K562 (cell line): ENCODE data around the gene PRR7. TPM values are rescaled to one million over a fixed set of nuclear protein-coding genes. Genes with fewer than 3 reads are reported as not detected.

Experiments
- ATF6 ChIP-seq: sonication (generic); formaldehyde crosslinking; IDR thresholded peaks from 2 replicates; pipeline ENCODE4 v1.4.0; 2020; ENCODE audit warnings: mild to moderate bottlenecking, missing genetic modification reagents
- HEY1 ChIP-seq: fragments of 250-450 bp; sonication (Bioruptor Pico); IDR thresholded peaks from 2 replicates; pipeline ENCODE4 v1.5.0; 2020; ENCODE audit warnings: mild to moderate bottlenecking, moderate library complexity, borderline replicate concordance
- HMGN3 ChIP-seq: IDR thresholded peaks from 2 replicates; pipeline ENCODE4 v1.6.1; 2011; ENCODE audit warnings: borderline replicate concordance, low read depth, mild to moderate bottlenecking, mixed read lengths, low read length; ENCODE audit not compliant: insufficient read length; ENCODE audit errors: extremely low read depth
- HNRNPUL1 ChIP-seq: fragments of 200-400 bp; formaldehyde crosslinking; IDR thresholded peaks from 2 replicates; pipeline ENCODE4 v1.6.1; 2017; ENCODE audit warnings: low read length
- MAFG ChIP-seq: fragments of 450-650 bp; conservative IDR thresholded peaks from 2 replicates; pipeline ENCODE4 v1.6.1; 2016; ENCODE audit warnings: missing genetic modification characterization, missing compliant biosample characterization
- NR0B1 ChIP-seq: fragments of 450-650 bp; IDR thresholded peaks from one replicate; pipeline ENCODE4 v1.6.1; 2018; ENCODE audit warnings: mild to moderate bottlenecking, moderate library complexity; ENCODE audit not compliant: partially characterized antibody
- POLR3A ChIP-seq: IDR thresholded peaks from 2 replicates; pipeline ENCODE4 v1.6.1; 2011; ENCODE audit warnings: borderline replicate concordance, mild to moderate bottlenecking, moderate library complexity; ENCODE audit not compliant: insufficient read length, insufficient read depth; ENCODE audit errors: extremely low read depth
- PTTG1 ChIP-seq: fragments of 450-650 bp; IDR thresholded peaks from 2 replicates; pipeline ENCODE4 v1.6.1; 2016; ENCODE audit warnings: low read depth, mild to moderate bottlenecking, missing genetic modification characterization, missing compliant biosample characterization
- RAD51 ChIP-seq: fragments of 450-650 bp; IDR thresholded peaks from 2 replicates; pipeline ENCODE4 v1.7.1; 2016; ENCODE audit warnings: low read depth, mild to moderate bottlenecking, borderline replicate concordance
- RFX7 ChIP-seq: fragments of 250-450 bp; sonication (Bioruptor Pico); IDR thresholded peaks from 2 replicates; pipeline ENCODE4 v1.5.1; 2021; ENCODE audit warnings: mild to moderate bottlenecking
- ZHX1 ChIP-seq: fragments of 150-350 bp; conservative IDR thresholded peaks from 2 replicates; pipeline ENCODE4 v1.6.1; 2014; ENCODE audit warnings: low read length
- ZNF41 ChIP-seq: fragments of 250-450 bp; sonication (Bioruptor Pico); conservative IDR thresholded peaks from 2 replicates; pipeline ENCODE4 v1.4.0; 2020; ENCODE audit warnings: mild to moderate bottlenecking
- ZNF511 ChIP-seq: sonication (generic); formaldehyde crosslinking; IDR thresholded peaks from 2 replicates; pipeline ENCODE4 v1.8.0; 2022; ENCODE audit warnings: mild to moderate bottlenecking, missing genetic modification reagents
- ZNF668 ChIP-seq: fragments of 250-450 bp; sonication (Bioruptor Pico); IDR thresholded peaks from 2 replicates; pipeline ENCODE4 v1.8.0; 2022; ENCODE audit warnings: mild to moderate bottlenecking, inconsistent platforms
- ZNF785 ChIP-seq: fragments of 250-450 bp; sonication (Bioruptor Pico); IDR thresholded peaks from 2 replicates; pipeline ENCODE4 v1.4.0; 2020; ENCODE audit warnings: mild to moderate bottlenecking
- polyA plus RNA-seq, 8 experiments: library from polyadenylated mRNA; depleted of rRNA in 4 of 8; stranded (reverse) in 5 of 8; unstranded in 3 of 8; fragments of >200 nt; fragmentation: Nextera tagmentation in 2 of 8; fragmentation: Illumina TruSeq in 1 of 8; extraction: Ambion mirVana in 2 of 8; extraction: Trizol in 1 of 8; gene quantifications; 2 replicates each; pipeline versions ENCODE4 v1.2.1 to v1.2.3, GENCODE V29; 2011 to 2014; ENCODE audit warnings: inconsistent platforms in 1 of 8, missing spikeins in 1 of 8
- total RNA-seq, 7 experiments: library from RNA; depleted of rRNA in 6 of 7; stranded (reverse); fragments of >200 nt in 6 of 7; fragmentation: Illumina TruSeq in 2 of 7; extraction: Trizol in 2 of 7; gene quantifications; 2 replicates each; pipeline versions ENCODE4 v1.2.1 to v1.2.3, GENCODE V29; 2011 to 2021; ENCODE audit warnings: low replicate concordance in 1 of 7
- TF ChIP-seq, protein P1 (sequence below): fragments of 450-650 bp; conservative IDR thresholded peaks from 2 replicates; pipeline ENCODE4 v1.6.1; 2016; ENCODE audit warnings: missing genetic modification characterization, low read depth, mild to moderate bottlenecking, missing compliant biosample characterization, moderate library complexity

PRR7 gene
- total and polyA plus RNA-seq, 9 of the 15 experiments (the other 6 are each of a cell fraction or from before 2014, with no cell fraction given), result 0.80 to 11.3 (median 10.4) TPM; not detected in 4

DNA sequence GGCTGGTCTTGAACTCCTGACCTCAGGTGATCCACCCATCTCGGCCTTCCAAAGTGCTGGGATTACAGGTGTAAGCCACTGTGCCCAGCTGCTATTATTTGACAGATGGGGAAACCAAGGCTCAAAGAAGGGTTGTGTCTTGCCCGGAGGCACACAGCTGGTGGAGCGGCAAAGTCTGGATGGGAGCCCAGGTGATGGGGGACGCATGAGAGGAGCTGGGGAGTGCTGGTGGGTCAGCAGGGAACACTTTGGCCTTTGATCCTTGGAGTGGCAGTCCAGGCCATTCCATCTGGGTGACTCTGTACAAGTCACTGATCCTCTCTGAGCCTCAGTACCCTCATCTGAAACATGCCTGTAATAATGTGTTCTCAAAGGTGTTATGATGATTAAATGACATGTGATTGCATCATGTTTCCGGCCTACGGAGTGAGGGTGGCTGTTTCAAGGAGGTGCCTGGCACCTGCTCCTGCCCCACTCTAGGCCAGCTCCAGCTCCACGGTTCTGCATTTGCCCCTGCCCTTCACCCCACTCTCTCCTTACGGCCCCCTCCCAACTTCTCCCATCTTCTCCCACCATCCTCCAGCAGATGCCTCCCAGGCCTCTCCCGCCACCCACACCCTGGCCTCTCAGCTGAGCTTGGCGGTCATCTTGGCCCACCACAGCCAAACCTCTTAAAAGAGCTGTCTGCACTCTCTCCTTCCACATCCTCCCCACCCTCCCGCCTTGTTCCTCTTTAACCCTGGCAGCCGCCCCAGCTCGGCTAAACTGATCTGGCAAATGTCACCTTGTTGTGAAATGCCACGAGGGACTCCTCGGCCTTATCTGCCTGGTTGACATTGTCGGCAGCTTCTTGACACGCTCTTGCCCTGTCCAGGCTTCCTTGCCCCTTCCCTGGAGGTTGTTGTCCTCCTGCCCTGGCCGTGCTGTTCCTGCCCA is 32.4 kb downstream of the PRR7 start (continued):
- TF ChIP-seq HMGN3 (no peak), HEY1 (no peak), RFX7 (CRISPR knock-in tag) (no peak), RAD51 (no peak), NR0B1 (no peak), PTTG1 (no peak), ZNF785 (CRISPR knock-in tag) (no peak), ZNF41 (CRISPR knock-in tag) (no peak), ATF6 (CRISPR knock-in tag) (no peak), ZHX1 (no peak), MAFG (no peak), ZNF668 (no peak), POLR3A (no peak), ZNF511 (no peak; the same call in 1 of the 2 replicates), HNRNPUL1 (no peak)
- TF ChIP-seq, protein P1, sequence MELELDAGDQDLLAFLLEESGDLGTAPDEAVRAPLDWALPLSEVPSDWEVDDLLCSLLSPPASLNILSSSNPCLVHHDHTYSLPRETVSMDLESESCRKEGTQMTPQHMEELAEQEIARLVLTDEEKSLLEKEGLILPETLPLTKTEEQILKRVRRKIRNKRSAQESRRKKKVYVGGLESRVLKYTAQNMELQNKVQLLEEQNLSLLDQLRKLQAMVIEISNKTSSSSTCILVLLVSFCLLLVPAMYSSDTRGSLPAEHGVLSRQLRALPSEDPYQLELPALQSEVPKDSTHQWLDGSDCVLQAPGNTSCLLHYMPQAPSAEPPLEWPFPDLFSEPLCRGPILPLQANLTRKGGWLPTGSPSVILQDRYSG (tag), result no peak
